Activated CD4-positive, alpha-beta T cell treated with anti-CD3 and anti-CD28 coated beads for 4 hours (primary cell): ENCODE measurements around the gene LGMN.

Experiments
- DNase-seq, 2 donors: peaks; one replicate each; pipeline ENCODE4 v3.0.0-alpha.2; 2020

LGMN gene

DNA sequence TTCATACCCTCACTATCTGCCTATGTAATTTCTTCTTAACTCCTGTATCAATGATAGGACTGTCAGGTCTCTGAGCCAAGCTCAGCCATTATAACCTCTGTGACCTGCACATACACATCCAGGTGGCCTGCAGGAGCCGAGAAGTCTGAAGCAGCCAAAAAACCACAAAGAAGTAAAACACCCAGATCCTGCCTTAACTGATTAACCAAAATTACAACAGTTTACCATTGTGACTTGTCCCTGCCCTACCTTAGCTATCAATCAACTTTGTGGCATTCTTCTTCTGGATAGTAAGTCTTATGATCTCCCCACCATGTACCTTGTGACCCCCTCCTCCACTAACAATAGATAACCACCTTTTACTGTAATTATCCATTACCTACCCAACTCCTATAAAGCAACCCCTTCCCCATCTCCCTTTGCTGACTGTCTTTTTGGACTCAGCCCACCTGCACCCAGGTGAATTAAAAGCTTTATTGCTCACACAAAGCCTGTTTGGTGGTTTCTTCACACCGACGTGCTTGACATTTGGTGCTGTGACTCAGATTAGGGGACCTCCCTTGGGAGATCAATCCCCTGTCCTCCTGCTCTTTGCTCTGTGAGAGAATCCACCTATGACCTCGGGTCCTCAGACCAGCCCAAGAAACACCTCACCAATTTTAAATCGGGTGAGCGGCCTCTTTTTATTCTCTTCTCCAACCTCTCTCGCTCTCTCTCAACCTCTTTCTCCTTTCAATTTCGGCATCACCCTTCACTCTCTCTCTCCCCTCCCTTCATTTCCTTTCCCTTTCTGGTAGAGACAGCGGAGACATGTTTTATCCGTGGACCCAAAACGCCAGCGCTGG lies 11.5 kb upstream of the LGMN start:
- DNase-seq: no peak

GRCh38 chr14:92759300-92759678 lies 10.9 kb upstream of the LGMN start:
- peak in 1 of 2 donors; percentile 16 for DNase-seq

DNA sequence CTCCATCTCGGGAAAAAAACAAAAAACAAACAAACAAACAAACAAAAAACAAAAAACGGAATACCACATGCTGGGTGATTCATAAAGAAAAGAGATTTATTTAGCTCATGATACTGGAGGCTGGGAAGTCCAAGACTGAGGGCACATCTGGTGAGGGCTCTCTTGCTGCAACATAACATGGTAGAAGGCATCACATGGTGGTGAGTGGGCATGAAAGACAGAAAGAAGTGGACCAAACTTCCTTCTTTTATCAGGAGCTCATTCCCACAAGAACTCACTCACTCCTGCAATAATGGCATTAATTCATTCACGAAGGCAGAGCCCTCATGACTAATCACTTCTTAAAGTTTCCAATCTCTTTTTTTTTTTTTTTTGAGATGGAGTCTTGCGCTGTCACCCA lies 8.0 kb upstream of the LGMN start:
- DNase-seq: no peak

DNA sequence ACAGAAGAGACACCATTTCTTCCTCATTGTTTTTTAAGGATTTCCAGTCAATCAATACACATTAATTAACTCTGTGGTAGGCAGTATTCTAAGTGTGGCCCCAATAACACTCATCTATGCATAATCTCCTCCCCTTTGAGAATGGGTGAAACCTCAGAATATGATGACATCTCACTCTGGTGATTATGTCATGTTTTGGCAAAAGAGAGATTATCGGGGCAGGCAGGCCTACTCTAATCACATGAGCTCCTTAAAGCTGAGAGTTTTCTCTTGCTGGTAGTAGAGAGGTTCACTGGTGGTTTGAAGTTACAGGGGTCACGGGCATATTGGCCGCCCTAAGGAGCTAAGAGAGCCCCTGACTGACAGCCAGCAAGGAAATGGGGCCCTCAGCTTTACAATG lies 7.1 kb upstream of the LGMN start:
- DNase-seq: no peak

GRCh38 chr14:92754966-92755365 lies 6.5 kb upstream of the LGMN start:
- no peak for DNase-seq

DNA sequence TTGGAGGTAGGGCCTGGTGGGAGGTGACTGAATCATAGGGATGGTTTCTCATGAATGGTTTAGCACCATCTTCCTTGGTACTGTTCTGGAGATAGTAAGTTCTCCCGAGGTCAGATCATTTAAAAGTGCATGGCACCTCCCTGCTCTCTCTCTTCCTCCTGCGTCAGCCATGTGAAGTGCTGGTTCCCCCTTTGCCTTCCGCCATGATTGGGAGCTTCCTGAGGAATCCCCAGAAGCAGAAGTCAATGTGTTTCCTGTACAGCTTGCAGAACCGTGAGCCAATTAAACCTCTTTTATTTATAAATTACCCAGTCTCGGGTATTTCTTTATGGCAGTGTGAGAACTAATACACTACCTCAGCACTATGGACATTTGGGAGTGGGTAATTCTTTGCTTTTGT lies 4.8 kb upstream of the LGMN start:
- no peak for DNase-seq

DNA sequence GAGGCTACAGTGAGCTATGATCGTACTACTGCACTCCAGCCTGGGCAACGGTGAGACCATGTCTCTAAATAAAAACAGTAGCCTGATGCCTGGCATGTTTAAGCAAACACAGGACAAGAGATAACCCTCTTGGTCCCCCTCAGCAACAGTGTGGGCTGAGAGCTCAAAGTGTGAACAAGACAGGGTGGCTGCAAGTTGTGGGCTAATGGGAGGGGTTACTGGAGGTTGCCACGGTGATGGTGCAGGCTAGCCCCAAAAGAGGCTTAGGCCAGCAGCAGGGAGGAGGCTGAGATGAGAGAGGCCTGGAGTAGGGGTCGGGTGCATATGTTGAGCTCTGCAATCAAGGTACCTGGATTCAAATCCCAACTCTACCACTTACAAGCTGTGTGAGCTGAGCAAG lies 3.4 kb upstream of the LGMN start:
- DNase-seq: no peak

- no peak for DNase-seq
Measured at GRCh38 chr14:92750994-92751400, 2.6 kb upstream of the LGMN start.

GRCh38 chr14:92750222-92750728 lies 1.8 kb upstream of the LGMN start:
- peak; percentile 32 to 45 for DNase-seq

- DNase-seq: no peak
Measured at GRCh38 chr14:92747701-92748258, 647 bp downstream of the LGMN start.

GRCh38 chr14:92744198-92744597 lies 4.2 kb downstream of the LGMN start:
- no peak for DNase-seq

DNA sequence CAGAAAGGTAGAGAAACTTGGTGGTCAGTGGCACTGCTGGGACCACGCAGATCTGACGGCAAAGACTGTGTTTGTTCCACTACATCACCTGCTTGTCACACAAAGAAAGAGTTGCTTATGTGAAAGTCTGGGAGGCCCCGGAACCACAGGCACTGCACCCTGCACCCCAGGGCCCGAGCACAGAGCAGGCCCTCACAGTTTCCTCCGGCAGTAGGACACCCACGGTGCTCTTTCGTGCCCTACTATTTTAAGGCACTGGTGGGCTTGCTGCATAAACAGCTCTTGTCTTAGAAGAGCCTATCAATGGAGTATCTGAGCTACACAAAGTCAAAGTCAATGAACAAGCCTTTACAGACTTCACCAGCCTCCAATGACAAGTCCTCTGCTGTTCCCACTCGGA lies 8.0 kb downstream of the LGMN start:
- DNase-seq: no peak

DNA sequence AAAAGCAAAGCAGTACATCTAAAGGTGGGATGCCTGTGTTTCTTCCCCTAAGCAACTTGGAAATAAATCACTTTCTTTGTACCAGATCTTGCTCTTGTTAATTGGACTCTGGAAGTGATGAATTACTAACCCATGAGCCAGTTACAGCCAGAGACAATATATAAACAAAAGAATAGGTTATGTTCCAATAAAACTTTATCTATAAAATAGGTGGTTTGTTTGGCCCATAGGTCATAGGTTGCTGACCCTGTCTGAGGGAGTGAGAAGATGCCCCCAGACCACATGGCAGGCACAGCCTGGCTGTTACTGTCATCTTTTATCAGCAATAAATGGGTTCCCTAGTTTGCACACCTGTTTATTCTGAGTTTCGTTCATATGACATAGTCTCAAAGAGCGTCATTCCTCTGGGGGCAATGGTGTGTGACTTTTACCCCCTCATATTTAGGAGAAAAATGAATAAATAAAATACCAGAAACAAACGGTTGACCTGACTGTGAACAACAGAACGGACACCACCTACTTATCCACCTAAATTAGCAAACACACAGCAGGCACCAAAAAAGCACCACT lies 10.7 kb downstream of the LGMN start:
- DNase-seq: no peak

DNA sequence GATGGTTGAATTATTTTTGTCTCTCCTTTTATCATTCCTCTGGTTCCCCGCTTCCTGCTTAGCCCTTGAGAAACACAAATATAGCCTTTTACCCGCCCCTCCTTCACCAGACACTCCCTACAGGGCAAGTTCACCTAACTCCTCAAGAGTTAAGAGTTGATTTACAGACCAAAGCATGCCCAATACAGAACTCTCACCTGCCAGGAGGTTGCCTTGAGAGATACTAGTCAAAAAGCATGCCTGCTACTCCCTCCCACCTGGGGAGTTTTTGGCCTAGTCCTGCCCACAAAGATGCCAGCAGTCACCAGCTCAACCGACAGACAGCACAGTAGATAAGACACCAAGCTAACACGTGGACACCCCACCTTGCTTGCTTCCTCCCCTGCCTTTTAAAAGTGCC lies 11.2 kb downstream of the LGMN start:
- no peak for DNase-seq

DNA sequence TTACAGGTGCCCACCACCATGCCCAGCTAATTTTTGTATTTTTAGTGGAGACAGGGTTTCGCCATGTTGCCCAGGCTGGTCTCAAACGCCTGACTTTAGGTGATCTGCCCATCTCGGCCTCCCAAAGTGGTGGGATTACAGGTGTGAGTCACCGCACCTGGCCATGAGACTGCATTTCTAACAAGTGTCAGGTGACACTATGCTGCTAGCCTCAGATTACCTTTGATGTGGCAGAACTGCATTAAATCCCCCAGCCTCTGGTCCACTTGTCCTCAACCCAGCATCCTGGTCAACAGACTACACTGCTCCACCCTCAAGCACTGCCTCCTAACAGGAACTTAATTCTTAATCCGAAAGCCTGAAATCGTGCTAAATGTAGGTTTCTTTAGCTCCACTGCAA lies 13.1 kb downstream of the LGMN start:
- no peak for DNase-seq

DNA sequence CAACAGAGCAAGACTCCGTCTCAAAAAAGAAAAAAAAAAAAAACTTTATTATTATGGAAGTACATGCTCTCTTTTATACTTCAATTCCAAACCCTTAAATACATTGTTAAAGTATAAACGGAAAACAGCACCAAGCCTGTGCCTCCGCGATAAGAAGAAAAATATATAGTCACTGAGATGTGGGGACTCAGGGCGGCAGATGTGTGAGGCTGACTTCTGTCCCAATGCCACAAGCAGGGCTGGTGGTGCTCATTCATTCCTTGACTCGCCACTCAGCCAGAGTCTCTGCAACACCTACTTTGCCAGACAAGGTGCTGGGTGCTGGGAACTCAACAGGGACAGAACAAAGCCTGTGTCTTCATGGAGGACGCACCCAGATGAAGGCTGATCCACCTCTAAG lies 13.8 kb downstream of the LGMN start:
- no peak for DNase-seq

GRCh38 chr14:92733007-92733406 lies 15.4 kb downstream of the LGMN start:
- no peak for DNase-seq

GRCh38 chr14:92731622-92732115 lies 16.8 kb downstream of the LGMN start:
- DNase-seq: no peak

DNA sequence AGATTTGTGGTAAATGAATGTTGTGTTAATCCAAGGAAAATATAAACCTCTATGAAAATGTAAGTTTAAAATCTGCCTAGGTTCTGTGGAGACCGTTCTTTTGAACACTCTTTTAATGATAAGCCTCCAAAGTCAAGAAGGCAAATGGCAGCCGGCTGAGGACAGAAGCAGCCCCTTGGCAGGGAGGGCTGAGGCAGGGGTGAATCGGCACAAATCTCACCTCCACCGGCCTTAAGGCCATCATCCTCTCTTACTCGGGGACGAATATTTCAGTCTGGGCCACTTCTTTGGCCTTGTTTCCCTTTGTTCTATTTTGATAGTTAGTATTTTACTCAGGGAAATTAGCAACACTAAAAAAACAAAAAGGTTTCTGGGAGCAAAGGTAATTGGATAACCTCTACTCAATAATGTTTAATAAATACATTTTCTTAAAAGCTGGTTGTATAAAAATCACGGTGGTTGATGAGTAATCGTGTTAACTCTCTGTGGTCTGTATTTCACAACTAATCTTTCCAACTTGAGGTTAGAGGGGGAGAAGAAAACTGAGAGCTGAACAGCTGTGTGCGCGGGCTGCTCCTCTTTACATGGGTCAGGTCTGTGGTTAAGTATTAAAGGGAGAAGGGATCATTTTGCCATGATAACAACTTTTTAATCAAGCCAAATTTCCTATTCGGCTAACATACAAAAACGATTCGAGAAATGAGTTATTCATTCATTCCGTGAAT lies 18.6 kb downstream of the LGMN start:
- DNase-seq: no peak

DNA sequence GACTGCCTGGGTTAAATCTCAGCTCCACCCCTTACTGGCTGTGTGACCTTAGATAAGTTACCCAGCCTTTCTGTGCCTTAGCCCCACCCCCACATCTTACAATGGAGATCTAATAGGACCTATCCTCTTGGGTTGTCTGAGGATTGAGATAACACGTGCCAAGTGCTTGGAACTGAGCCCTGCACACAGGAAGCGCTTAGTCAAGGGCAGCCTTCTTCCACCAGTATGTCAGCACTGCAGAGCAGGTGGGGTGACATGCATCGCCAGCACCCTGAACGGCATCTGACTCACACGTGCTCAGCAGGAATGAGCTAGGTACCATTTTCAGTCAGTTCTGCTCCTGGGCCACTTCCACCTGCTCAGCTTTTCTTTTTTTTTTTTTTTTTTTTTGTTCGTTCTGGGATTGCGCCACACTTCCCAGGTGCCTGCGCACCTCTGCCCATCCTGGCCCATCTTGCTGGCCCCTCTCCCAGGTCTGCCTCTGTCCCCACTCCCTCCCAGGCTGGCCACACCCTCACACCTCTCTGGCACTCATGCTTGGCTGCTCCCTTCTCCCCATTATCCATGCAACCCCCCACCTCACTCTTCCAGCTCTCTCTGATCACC lies 19.6 kb downstream of the LGMN start:
- no peak for DNase-seq

GRCh38 chr14:92726933-92727262 lies 21.5 kb downstream of the LGMN start:
- DNase-seq: no peak

GRCh38 chr14:92726135-92726932 lies 22.1 kb downstream of the LGMN start:
- peak in 1 of 2 donors; percentile 13 for DNase-seq
